NCI-H345 (cell line): ENCODE data around the gene NLRP6.
"Not testable (repeated sequence)": the region's sequence is repeated elsewhere in the genome, so short reads cannot be mapped to it uniquely, and the experiment has no call there.

Experiments used
- DNase-seq: peaks from one replicate; lab custom pipeline; 2025; lab: John Stamatoyannopoulos, UW

NLRP6 gene

GRCh38 chr11:325796-326591 is 47.8 kb downstream of the NLRP6 start:
- no peak for DNase-seq

- DNase-seq: no peak
Observed at GRCh38 chr11:326592-326841, 48.3 kb downstream of the NLRP6 start.

GRCh38 chr11:326842-327580 is 48.8 kb downstream of the NLRP6 start:
- DNase-seq: no peak

GRCh38 chr11:327581-327923 is 49.3 kb downstream of the NLRP6 start:
- DNase-seq: no peak

- no peak for DNase-seq
Observed at GRCh38 chr11:328012-328411, 49.8 kb downstream of the NLRP6 start.

- DNase-seq: not testable (repeated sequence)
Observed at GRCh38 chr11:328516-329100, 50.4 kb downstream of the NLRP6 start.

- no peak for DNase-seq
Observed at GRCh38 chr11:329886-330253, 51.7 kb downstream of the NLRP6 start.

GRCh38 chr11:330307-330693 is 52.1 kb downstream of the NLRP6 start:
- no peak for DNase-seq

GRCh38 chr11:330694-331357 is 52.6 kb downstream of the NLRP6 start:
- DNase-seq: no peak

GRCh38 chr11:331358-332060 is 53.3 kb downstream of the NLRP6 start:
- DNase-seq: no peak

GRCh38 chr11:332651-333480 is 54.7 kb downstream of the NLRP6 start:
- DNase-seq: no peak

GRCh38 chr11:333616-334263 is 55.5 kb downstream of the NLRP6 start:
- DNase-seq: not testable (repeated sequence)

- DNase-seq: peak; percentile 7
Observed at GRCh38 chr11:334264-334994, 56.2 kb downstream of the NLRP6 start.
